Vagina (tissue), 2 donors: ENCODE measurements around the gene USP2. TPM values are rescaled to one million over a fixed set of nuclear protein-coding genes. Genes with fewer than 3 reads are reported as not detected.

Experiments
- DNase-seq, 2 donors: peaks; one replicate each; pipeline ENCODE4 v3.0.0-alpha.2; 2017; ENCODE audit errors: extremely low spot score in 2 of 2
- H3K27ac ChIP-seq: fragments of 200-600 bp; sonication (generic); one replicate; pipeline ENCODE4 v1.5.1; 2019
- H3K27me3 ChIP-seq: fragments of 200-600 bp; sonication (generic); one replicate; pipeline ENCODE4 v1.5.1; 2019
- H3K36me3 ChIP-seq, 2 donors: fragments of 200-600 bp; sonication (generic); one replicate each; pipeline ENCODE4 v1.5.1; 2017 to 2019
- H3K4me1 ChIP-seq: fragments of 200-600 bp; sonication (generic); one replicate; pipeline ENCODE4 v1.5.1; 2019
- H3K4me3 ChIP-seq, 2 donors: fragments of 200-600 bp; sonication (generic); 1 replicate in 1 of 2; 2 replicates in 1 of 2; pipeline ENCODE4 v1.5.1; 2016 to 2019
- H3K9me3 ChIP-seq: fragments of 200-600 bp; sonication (generic); one replicate; pipeline ENCODE4 v1.5.1; 2019
- CTCF ChIP-seq, 3 experiments: fragments of 450-650 bp in 2 of 3; fragments of 200-600 bp in 1 of 3; sonication (generic) in 1 of 3; IDR thresholded peaks; one replicate each; pipeline ENCODE4 v1.5.1; 2017 to 2019; ENCODE audit warnings: antibody characterized with exemption in 3 of 3, mild to moderate bottlenecking in 2 of 3, moderate library complexity in 2 of 3
- POLR2A ChIP-seq, 2 donors: fragments of 450-650 bp; IDR thresholded peaks; one replicate each; pipeline ENCODE4 v1.6.1; 2017; ENCODE audit warnings: antibody characterized with exemption in 2 of 2, mild to moderate bottlenecking in 2 of 2, moderate library complexity in 2 of 2
- POLR2AphosphoS5 ChIP-seq, 2 donors: sonication (generic); formaldehyde crosslinking; IDR thresholded peaks; one replicate each; pipeline ENCODE4 v1.9.0; 2017; ENCODE audit warnings: antibody characterized with exemption in 2 of 2, mild to moderate bottlenecking in 2 of 2, low read depth in 1 of 2; ENCODE audit not compliant: insufficient read depth in 1 of 2
- intact Hi-C: fragments of 100-400 bp; cut with DNase I; formaldehyde crosslinking; loops from one replicate; pipeline ENCODE4 v1.15.1; 2023
- total RNA-seq: library from RNA; depleted of rRNA; stranded (reverse); fragments of >200 nt; gene quantifications from one replicate; pipeline ENCODE4 v1.2.3, GENCODE V29; 2016

Gene USP2
- total RNA-seq, 1 donor from 2014 or later, result 2.5 TPM

GRCh38 chr11:119310682-119311052, 70.8 kb downstream of the USP2 start:
- DNase-seq, result no peak
- no peak for TF ChIP-seq POLR2AphosphoS5 (IDR thresholded peaks at IDR 0.05; ENCODE audit: insufficient read depth in 1 of 2, low read depth in 1 of 2)
- no peak overlapping the region for H3K4me3 ChIP-seq
- H3K27ac ChIP-seq, result peak overlapping the region; percentile 33
- H3K36me3 ChIP-seq, result peaks cover 0 to 7% of the 10 kb centered on the region in 2 donors
- H3K9me3 ChIP-seq, result no peaks in the 10 kb centered on the region
- no peaks in the 10 kb centered on the region for H3K27me3 ChIP-seq
- peaks cover 19% of the 10 kb centered on the region for H3K4me1 ChIP-seq
- intact Hi-C loops, result no loop called here

- Histone ChIP-seq H3K4me1 (peaks cover 14% of the 10 kb centered on the region), H3K9me3 (no peaks in the 10 kb centered on the region), H3K4me3 (no peak overlapping the region), H3K27ac (peak overlapping the region; percentile 33), H3K27me3 (no peaks in the 10 kb centered on the region), H3K36me3 (peaks cover 0 to 7% of the 10 kb centered on the region in 2 donors)
- no peak for DNase-seq
- no peak for TF ChIP-seq CTCF (IDR thresholded peaks at IDR 0.05)
- no peak for TF ChIP-seq POLR2A (IDR thresholded peaks at IDR 0.05)
- TF ChIP-seq POLR2AphosphoS5 (IDR thresholded peaks at IDR 0.05; ENCODE audit: insufficient read depth in 1 of 2, low read depth in 1 of 2), result no peak
- intact Hi-C loops, result no loop called here
Measured at GRCh38 chr11:119309953-119310681, 71.4 kb downstream of the USP2 start.

GRCh38 chr11:119309411-119309810, 72.1 kb downstream of the USP2 start:
- no peak for DNase-seq
- no peaks in the 10 kb centered on the region for H3K9me3 ChIP-seq
- H3K36me3 ChIP-seq, result peaks cover 0 to 7% of the 10 kb centered on the region in 2 donors
- H3K4me1 ChIP-seq, result peaks cover 7% of the 10 kb centered on the region
- intact Hi-C loops, result no loop called here
- H3K27ac ChIP-seq, result peak overlapping the region; percentile 33
- H3K27me3 ChIP-seq, result no peaks in the 10 kb centered on the region
- no peak for TF ChIP-seq POLR2A (IDR thresholded peaks at IDR 0.05)
- no peak for TF ChIP-seq POLR2AphosphoS5 (IDR thresholded peaks at IDR 0.05; ENCODE audit: insufficient read depth in 1 of 2, low read depth in 1 of 2)
- TF ChIP-seq CTCF (IDR thresholded peaks at IDR 0.05), result no peak
- H3K4me3 ChIP-seq, result no peak overlapping the region

- H3K36me3 ChIP-seq, result peaks cover 0 to 14% of the 10 kb centered on the region in 2 donors
- no peak for TF ChIP-seq POLR2A (IDR thresholded peaks at IDR 0.05)
- no peak for TF ChIP-seq CTCF (IDR thresholded peaks at IDR 0.05)
- no peak for TF ChIP-seq POLR2AphosphoS5 (IDR thresholded peaks at IDR 0.05; ENCODE audit: insufficient read depth in 1 of 2, low read depth in 1 of 2)
- no peaks in the 10 kb centered on the region for H3K27me3 ChIP-seq
- no peak for DNase-seq
- H3K4me1 ChIP-seq, result peaks cover 5% of the 10 kb centered on the region
- no peak overlapping the region for H3K4me3 ChIP-seq
- intact Hi-C loops, result no loop called here
- H3K9me3 ChIP-seq, result no peaks in the 10 kb centered on the region
- peak overlapping the region; percentile 36 for H3K27ac ChIP-seq
Measured at GRCh38 chr11:119307974-119308373, 73.5 kb downstream of the USP2 start.

- Histone ChIP-seq H3K27ac (peak overlapping the region; percentile 63), H3K36me3 (peaks cover 0 to 20% of the 10 kb centered on the region in 2 donors), H3K9me3 (no peaks in the 10 kb centered on the region), H3K27me3 (no peaks in the 10 kb centered on the region), H3K4me1 (peaks cover 5% of the 10 kb centered on the region), H3K4me3 (no peak overlapping the region)
- no peak for DNase-seq
- TF ChIP-seq POLR2A (IDR thresholded peaks at IDR 0.05) (no peak), POLR2AphosphoS5 (IDR thresholded peaks at IDR 0.05; ENCODE audit: insufficient read depth in 1 of 2, low read depth in 1 of 2) (no peak), CTCF (IDR thresholded peaks at IDR 0.05) (no peak)
- intact Hi-C loops, result no loop called here
Measured at GRCh38 chr11:119307219-119307618, 74.3 kb downstream of the USP2 start.
